Measurements from ENCODE around the gene WNT7A. TPM values are rescaled to one million over a fixed set of nuclear protein-coding genes. Genes with fewer than 3 reads are reported as not detected.

The WNT7A gene
- total RNA-seq, 2 donors from 2014 or later, result 0.13 TPM; not detected in 1

- Mint-ChIP-seq H3K4me1 (no peaks in the 10 kb centered on the region), H3K27ac (no peak overlapping the region)
These were observed 15.8 kb downstream of the WNT7A start for GRCh38 chr3:13863965-13864595.

GRCh38 chr3:13863382-13863952 lies 16.4 kb downstream of the WNT7A start:
- 68 to 90% methylated on average over 4 to 6 of the region's 6 CpGs for whole genome bisulfite sequencing, 2 experiments (ENCODE audit: insufficient coverage in 1 of 2, insufficient read length in 1 of 2)
- Mint-ChIP-seq H3K27ac (no peak overlapping the region), H3K36me3 (ENCODE audit: low read depth) (no peaks in the 10 kb centered on the region), H3K27me3 (ENCODE audit: insufficient read depth) (peaks cover 29% of the 10 kb centered on the region), H3K4me1 (no peaks in the 10 kb centered on the region), H3K4me3 (no peak overlapping the region), H3K9me3 (no peaks in the 10 kb centered on the region)
- no peaks in the 10 kb centered on the region for H3K36me3 ChIP-seq (ENCODE audit: control insufficient read depth, insufficient read depth, low read length)
- H3K4me3 ChIP-seq (ENCODE audit: low read length), result no peak overlapping the region
- H3K27me3 ChIP-seq (ENCODE audit: control insufficient read depth, insufficient read depth, low read length, poor library complexity, severe bottlenecking), result peaks cover 18% of the 10 kb centered on the region
- no peak overlapping the region for H3K9ac ChIP-seq (ENCODE audit: extremely low read depth, low read length, poor library complexity, severe bottlenecking)
- DNase-seq, result no peak
- H3K27ac ChIP-seq (ENCODE audit: low read depth, low read length), result peak overlapping the region; percentile 83
- no peaks in the 10 kb centered on the region for H3K9me3 ChIP-seq (ENCODE audit: control insufficient read depth, low read length)
- H3K4me1 ChIP-seq (ENCODE audit: control insufficient read depth, insufficient read depth, low read length), result no peaks in the 10 kb centered on the region
- no peak for TF ChIP-seq CTCF (conservative IDR thresholded peaks at IDR 0.05)

More at GRCh38 chr3:13863965-13864595, 15.8 kb downstream of the WNT7A start:
- no peak overlapping the region for H3K4me3 Mint-ChIP-seq
- Histone ChIP-seq H3K36me3 (ENCODE audit: control insufficient read depth, insufficient read depth, low read length) (no peaks in the 10 kb centered on the region), H3K27me3 (ENCODE audit: control insufficient read depth, insufficient read depth, low read length, poor library complexity, severe bottlenecking) (peaks cover 23% of the 10 kb centered on the region), H3K27ac (ENCODE audit: low read depth, low read length) (peak overlapping the region; percentile 83), H3K9ac (ENCODE audit: extremely low read depth, low read length, poor library complexity, severe bottlenecking) (no peak overlapping the region), H3K4me3 (ENCODE audit: low read length) (no peak overlapping the region), H3K4me1 (ENCODE audit: control insufficient read depth, insufficient read depth, low read length) (no peaks in the 10 kb centered on the region), H3K9me3 (ENCODE audit: control insufficient read depth, low read length) (no peaks in the 10 kb centered on the region)
- no peaks in the 10 kb centered on the region for H3K9me3 Mint-ChIP-seq
- no peaks in the 10 kb centered on the region for H3K36me3 Mint-ChIP-seq (ENCODE audit: low read depth)
- no peak for TF ChIP-seq CTCF (conservative IDR thresholded peaks at IDR 0.05)
- WGBS, 2 experiments (ENCODE audit: insufficient coverage in 1 of 2, insufficient read length in 1 of 2), result 84% methylated on average over 8 to 10 of the region's 10 CpGs
- no peak for DNase-seq
- H3K27me3 Mint-ChIP-seq (ENCODE audit: insufficient read depth), result peaks cover 34% of the 10 kb centered on the region

GRCh38 chr3:13861461-13861860 lies 18.4 kb downstream of the WNT7A start:
- H3K9me3 ChIP-seq (ENCODE audit: control insufficient read depth, low read length), result no peaks in the 10 kb centered on the region
- Mint-ChIP-seq H3K4me3 (no peak overlapping the region), H3K9me3 (no peaks in the 10 kb centered on the region), H3K27ac (no peak overlapping the region), H3K4me1 (no peaks in the 10 kb centered on the region), H3K36me3 (ENCODE audit: low read depth) (no peaks in the 10 kb centered on the region), H3K27me3 (ENCODE audit: insufficient read depth) (peaks cover 20% of the 10 kb centered on the region)
- peaks cover 5% of the 10 kb centered on the region for H3K27me3 ChIP-seq (ENCODE audit: control insufficient read depth, insufficient read depth, low read length, poor library complexity, severe bottlenecking)
- H3K4me3 ChIP-seq (ENCODE audit: low read length), result no peak overlapping the region
- H3K27ac ChIP-seq (ENCODE audit: low read depth, low read length), result no peak overlapping the region
- H3K9ac ChIP-seq (ENCODE audit: extremely low read depth, low read length, poor library complexity, severe bottlenecking), result no peak overlapping the region
- no peak for TF ChIP-seq CTCF (conservative IDR thresholded peaks at IDR 0.05)
- 94 to 100% methylated on average over 2 to 6 of the region's 6 CpGs for WGBS, 2 experiments (ENCODE audit: insufficient coverage in 1 of 2, insufficient read length in 1 of 2)
- no peak for DNase-seq
- no peaks in the 10 kb centered on the region for H3K4me1 ChIP-seq (ENCODE audit: control insufficient read depth, insufficient read depth, low read length)
- no peaks in the 10 kb centered on the region for H3K36me3 ChIP-seq (ENCODE audit: control insufficient read depth, insufficient read depth, low read length)
